ENCODE measurements around the gene MEGF6.

The MEGF6 gene

DNA sequence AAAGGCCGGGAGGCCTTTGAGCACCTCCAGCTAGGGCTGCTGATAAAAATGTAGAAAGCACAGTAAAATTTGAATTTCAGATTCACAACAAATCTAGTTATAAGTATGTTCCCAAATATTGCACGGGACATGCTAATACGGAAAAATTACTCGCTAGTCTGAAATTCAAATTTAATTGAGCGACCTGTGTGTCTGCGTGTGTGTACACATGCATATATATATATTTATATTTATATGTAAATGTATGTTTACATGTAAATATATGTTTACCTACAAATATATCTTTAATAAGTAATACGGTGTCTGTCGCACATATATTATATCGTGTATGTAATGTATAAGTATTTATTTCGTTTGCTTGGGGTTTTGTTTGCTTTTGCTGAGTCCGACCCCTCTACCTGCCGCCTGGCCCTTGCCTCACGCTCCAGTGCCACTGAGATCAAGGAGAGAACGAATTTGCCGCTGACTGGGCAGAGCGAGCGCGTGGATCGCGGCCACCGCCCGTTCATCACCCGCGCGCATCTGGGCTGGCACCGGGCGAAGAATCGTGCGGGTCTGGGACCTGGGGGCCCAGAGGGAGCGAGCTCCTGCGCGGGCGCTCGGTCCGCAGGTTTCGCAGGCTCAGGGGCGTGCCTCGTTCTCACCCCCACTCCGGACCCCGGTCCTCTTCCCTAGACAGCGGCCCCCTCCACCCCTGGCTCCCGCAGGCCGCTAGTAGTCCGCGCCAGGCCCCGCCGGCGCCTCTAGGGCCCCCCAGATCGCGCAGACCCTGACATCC is 39.1 kb upstream of the MEGF6 start:
- DNase-seq (ENCODE audit: low spot score in 2 of 2) (no peak), ATAC-seq (ENCODE audit: low read depth) (no peak)
- Mint-ChIP-seq H3K4me3 (peak overlapping the region; percentile 82), H3K4me1 (peaks cover 16% of the 10 kb centered on the region), H3K36me3 (peaks cover 3% of the 10 kb centered on the region), H3K27me3 (peaks cover 9% of the 10 kb centered on the region), H3K9me3 (no peaks in the 10 kb centered on the region), H3K27ac (peak overlapping the region; percentile 62)

DNA sequence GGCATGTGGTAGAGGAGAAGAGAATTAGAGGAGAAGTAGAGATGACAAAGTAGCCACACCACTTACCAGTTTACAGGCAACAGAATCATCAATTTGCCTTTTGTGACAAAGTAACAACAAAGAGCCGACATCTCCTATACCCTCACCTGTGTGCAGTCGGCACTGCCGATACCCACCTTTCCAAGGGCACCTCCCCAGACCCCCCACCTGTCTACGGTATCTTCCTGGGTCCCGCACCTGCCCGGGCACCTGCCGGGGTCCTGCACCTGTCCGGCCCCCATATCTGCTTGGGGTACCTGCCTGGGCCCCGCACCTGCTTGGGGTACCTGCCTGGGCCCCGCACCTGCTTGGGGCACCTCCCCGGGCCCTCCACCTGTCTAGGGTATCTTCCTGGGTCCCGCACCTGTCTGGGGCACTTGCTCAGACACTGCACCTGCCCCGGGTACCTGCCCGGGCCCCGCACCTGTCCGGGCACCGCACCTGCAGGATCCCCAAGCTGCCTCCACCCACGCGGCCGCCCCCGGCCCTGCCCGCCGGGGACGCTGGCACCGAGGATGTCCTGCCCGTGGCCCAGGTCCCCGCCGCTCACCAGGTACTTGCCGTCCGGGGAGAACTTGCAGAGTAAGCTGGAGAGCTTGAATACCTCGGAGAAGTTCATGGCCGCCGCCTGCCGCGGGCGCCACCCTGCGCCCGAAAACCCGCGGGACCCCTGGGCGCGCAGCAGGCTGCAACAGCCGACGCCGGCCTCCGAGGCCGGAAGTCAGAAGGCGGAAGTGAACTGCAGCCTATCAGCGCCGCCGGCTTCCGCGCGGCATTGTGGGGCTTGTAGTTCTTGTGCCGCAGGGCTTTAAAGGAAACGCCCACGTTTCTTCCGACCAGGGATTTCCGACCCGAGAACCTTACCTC is 38.3 kb upstream of the MEGF6 start, which contains the start of gene WRAP73:
TSS of gene WRAP73 (minus strand) at position 762 of the 906 bp plus-strand sequence. CDS start at position 658, 104 bp downstream.
- Mint-ChIP-seq H3K27ac (peak within 1 kb of the TSS; percentile 62), H3K4me3 (peak within 1 kb of the TSS; percentile 82)
- peak; percentile 95 for ATAC-seq (ENCODE audit: low read depth)

GRCh38 chr1:3646596-3646995 is 35.3 kb upstream of the MEGF6 start:
- Mint-ChIP-seq H3K4me1 (peaks cover 14% of the 10 kb centered on the region), H3K27ac (no peak overlapping the region), H3K4me3 (no peak overlapping the region), H3K27me3 (peaks cover 3% of the 10 kb centered on the region), H3K36me3 (peaks cover 16% of the 10 kb centered on the region), H3K9me3 (no peaks in the 10 kb centered on the region)
- no peak for ATAC-seq (ENCODE audit: low read depth)
- DNase-seq (ENCODE audit: low spot score in 2 of 2), result no peak

More for the DNA sequence above, 38.3 kb upstream of the MEGF6 start, which contains the start of gene WRAP73:
- peak; percentile 78 to 79 for DNase-seq (ENCODE audit: low spot score in 2 of 2)
- Mint-ChIP-seq H3K36me3 (peaks cover 5% of the 10 kb centered on the region), H3K4me1 (peaks cover 15% of the 10 kb centered on the region), H3K27me3 (peaks cover 9% of the 10 kb centered on the region), H3K9me3 (no peaks in the 10 kb centered on the region)

- ATAC-seq (ENCODE audit: low read depth), result no peak
- peaks cover 16% of the 10 kb centered on the region for H3K36me3 Mint-ChIP-seq
- DNase-seq (ENCODE audit: low spot score in 2 of 2), result no peak
- H3K9me3 Mint-ChIP-seq, result no peaks in the 10 kb centered on the region
- H3K4me1 Mint-ChIP-seq, result peaks cover 9% of the 10 kb centered on the region
- H3K27ac Mint-ChIP-seq, result no peak overlapping the region
- H3K4me3 Mint-ChIP-seq, result no peak overlapping the region
- no peaks in the 10 kb centered on the region for H3K27me3 Mint-ChIP-seq
Observed at GRCh38 chr1:3645666-3646355, 34.5 kb upstream of the MEGF6 start.

- Mint-ChIP-seq H3K36me3 (peaks cover 16% of the 10 kb centered on the region), H3K9me3 (no peaks in the 10 kb centered on the region), H3K27me3 (no peaks in the 10 kb centered on the region), H3K4me3 (no peak overlapping the region), H3K27ac (no peak overlapping the region), H3K4me1 (peaks cover 9% of the 10 kb centered on the region)
- ATAC-seq (ENCODE audit: low read depth) (no peak), DNase-seq (ENCODE audit: low spot score in 2 of 2) (no peak)
Observed at GRCh38 chr1:3645247-3645646, 33.9 kb upstream of the MEGF6 start.

DNA sequence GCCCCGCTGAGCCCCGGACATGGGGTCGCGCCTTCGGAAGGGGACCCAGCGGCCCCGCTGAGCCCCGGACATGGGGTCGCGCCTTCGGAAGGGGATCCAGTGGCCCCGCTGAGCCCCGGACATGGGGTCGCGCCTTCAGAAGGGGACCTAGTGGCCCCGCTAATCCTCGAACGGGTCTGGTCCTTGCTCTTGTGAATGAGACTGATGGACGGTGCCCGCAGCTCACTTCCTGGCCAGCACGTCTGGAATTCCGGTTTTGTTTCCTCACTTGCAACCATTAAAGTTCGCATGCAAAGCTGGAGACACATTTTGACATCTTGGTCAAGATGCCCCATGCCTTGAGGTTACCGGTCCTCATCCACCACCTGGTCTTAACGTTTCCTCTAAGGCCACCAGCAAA is 33.0 kb upstream of the MEGF6 start:
- Mint-ChIP-seq H3K4me1 (peaks cover 7% of the 10 kb centered on the region), H3K27me3 (no peaks in the 10 kb centered on the region), H3K9me3 (no peaks in the 10 kb centered on the region), H3K36me3 (peaks cover 16% of the 10 kb centered on the region), H3K4me3 (no peak overlapping the region), H3K27ac (no peak overlapping the region)
- no peak for ATAC-seq (ENCODE audit: low read depth)
- no peak for DNase-seq (ENCODE audit: low spot score in 2 of 2)

DNA sequence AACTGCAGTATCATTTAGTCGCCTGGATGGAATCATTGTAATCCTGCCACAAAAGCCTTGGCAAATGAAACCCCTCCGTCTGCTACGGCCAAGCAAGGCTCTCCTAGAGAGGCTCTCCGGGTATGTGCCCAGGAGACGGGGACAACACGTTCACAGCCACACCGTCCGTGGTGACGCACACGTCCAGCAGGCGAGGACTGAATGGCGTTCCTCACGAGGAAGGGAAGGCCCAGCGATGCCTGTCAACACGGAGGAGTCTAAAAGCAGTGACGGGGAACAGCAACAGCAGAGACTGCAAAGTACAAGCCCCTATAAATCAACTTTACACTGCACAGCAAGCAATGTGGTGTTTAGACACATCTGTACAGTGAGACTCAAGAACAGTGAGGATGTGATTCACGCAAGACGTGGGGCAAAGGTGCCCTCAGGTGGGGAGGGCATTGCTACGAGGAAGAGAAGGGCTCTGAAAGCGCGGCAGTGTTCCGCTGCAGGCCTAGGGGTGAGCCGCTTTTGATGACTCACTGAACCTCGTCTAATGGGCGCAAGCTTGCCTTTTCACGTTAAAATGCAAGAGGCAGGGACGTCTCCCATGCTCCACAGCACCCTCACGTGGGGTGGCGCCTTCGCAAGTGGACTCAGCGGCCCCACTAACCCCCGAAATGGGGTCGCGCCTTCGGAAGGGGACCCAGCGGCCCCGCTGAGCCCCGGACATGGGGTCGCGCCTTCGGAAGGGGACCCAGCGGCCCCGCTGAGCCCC is 31.8 kb upstream of the MEGF6 start:
- ATAC-seq (ENCODE audit: low read depth) (no peak), DNase-seq (ENCODE audit: low spot score in 2 of 2) (no peak)
- Mint-ChIP-seq H3K4me3 (no peak overlapping the region), H3K27ac (no peak overlapping the region), H3K4me1 (peaks cover 3% of the 10 kb centered on the region), H3K27me3 (no peaks in the 10 kb centered on the region), H3K9me3 (no peaks in the 10 kb centered on the region), H3K36me3 (peaks cover 16% of the 10 kb centered on the region)

DNA sequence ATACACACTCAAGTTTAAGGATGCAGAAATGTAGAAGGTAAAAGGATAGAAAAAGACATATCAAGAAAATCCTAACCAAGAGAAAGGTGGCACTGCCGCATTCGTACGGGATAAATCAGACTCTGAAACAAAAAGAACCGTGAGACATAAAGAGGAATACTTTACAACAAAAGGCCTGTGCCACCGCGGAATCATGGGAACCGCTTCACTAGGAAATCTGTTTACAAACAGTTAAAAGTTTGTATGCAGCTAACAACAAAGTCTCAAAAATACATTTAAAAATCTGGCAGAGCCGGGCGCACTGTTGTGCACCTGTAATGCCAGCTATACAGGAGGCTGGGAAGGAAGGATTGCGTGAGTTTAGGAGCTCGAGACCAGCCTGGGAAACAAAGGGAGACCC is 30.5 kb upstream of the MEGF6 start:
- Mint-ChIP-seq H3K4me3 (no peak overlapping the region), H3K36me3 (peaks cover 19% of the 10 kb centered on the region), H3K27ac (no peak overlapping the region), H3K27me3 (no peaks in the 10 kb centered on the region), H3K4me1 (peaks cover 2% of the 10 kb centered on the region), H3K9me3 (no peaks in the 10 kb centered on the region)
- ATAC-seq (ENCODE audit: low read depth) (no peak), DNase-seq (ENCODE audit: low spot score in 2 of 2) (no peak)

DNA sequence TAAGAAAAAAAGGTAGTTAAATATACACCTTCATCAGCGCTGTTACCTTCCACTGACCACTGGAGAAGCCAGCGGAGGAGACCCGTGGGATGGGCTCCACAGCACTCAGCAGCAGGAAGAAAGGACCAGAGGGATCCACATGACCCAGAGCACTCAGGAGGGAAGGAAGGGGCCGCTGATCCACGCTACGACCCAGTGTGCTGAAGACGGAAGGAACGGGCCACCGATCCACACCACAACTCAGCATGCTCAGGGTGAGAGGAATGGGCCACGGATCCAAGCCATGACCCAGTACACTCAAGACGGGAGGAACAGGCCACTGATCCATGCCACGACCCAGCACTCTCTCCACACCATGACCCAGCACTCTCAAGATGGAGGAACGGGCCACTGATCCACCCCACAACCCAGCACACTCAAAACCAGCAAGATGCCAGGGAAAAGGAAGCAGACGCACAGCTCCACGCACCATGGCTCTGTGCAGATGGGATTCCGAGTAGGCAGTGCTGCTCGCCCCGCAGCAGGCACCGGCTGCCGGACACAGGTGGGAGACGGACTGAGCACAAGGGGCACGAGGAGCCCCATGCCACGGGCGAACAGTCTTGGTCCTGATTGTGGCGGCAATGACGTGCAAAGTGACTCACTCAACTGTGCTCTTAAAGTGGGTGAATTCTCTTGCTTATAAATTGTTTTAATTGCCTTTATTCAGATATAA is 29.9 kb upstream of the MEGF6 start:
- Mint-ChIP-seq H3K27ac (no peak overlapping the region), H3K4me3 (no peak overlapping the region), H3K36me3 (peaks cover 25% of the 10 kb centered on the region), H3K27me3 (no peaks in the 10 kb centered on the region), H3K9me3 (no peaks in the 10 kb centered on the region), H3K4me1 (peaks cover 2% of the 10 kb centered on the region)
- DNase-seq (ENCODE audit: low spot score in 2 of 2) (no peak), ATAC-seq (ENCODE audit: low read depth) (no peak)

DNA sequence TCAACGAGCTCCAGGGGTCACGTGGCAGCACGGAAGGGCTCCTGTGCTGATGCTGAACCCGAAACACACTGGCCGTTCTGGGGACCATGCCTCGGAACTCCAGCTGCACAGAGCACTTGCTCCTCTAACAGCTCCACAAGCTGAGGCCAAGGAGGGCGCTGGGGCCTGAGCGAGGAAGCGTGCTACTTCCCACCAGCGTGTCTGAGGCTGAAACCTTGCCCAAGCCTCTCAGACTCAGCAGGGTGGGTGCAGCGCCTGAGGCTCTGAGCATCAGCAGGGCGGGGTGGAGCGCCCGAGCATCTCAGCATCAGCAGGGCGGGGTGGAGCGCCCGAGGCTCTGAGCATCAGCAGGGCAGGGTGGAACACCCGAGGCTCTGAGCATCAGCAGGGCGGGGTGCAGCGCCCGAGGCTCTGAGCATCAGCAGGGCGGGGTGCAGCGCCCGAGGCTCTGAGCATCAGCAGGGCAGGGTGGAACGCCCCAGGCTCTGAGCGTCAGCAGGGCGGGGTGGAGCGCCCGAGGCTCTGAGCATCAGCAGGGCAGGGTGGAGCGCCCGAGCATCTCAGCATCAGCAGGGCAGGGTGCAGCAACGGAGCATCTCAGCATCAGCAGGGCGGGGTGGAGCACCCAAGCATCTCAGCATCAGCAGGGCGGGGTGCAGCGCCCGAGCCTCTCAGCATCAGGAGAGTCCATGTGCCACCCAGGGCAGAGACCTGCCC is 29.0 kb upstream of the MEGF6 start:
- H3K4me3 Mint-ChIP-seq, result no peak overlapping the region
- peaks cover 25% of the 10 kb centered on the region for H3K36me3 Mint-ChIP-seq
- no peak overlapping the region for H3K27ac Mint-ChIP-seq
- DNase-seq (ENCODE audit: low spot score in 2 of 2), result no peak
- ATAC-seq (ENCODE audit: low read depth), result no peak
- H3K27me3 Mint-ChIP-seq, result no peaks in the 10 kb centered on the region
- peaks cover 2% of the 10 kb centered on the region for H3K4me1 Mint-ChIP-seq
- H3K9me3 Mint-ChIP-seq, result no peaks in the 10 kb centered on the region

DNA sequence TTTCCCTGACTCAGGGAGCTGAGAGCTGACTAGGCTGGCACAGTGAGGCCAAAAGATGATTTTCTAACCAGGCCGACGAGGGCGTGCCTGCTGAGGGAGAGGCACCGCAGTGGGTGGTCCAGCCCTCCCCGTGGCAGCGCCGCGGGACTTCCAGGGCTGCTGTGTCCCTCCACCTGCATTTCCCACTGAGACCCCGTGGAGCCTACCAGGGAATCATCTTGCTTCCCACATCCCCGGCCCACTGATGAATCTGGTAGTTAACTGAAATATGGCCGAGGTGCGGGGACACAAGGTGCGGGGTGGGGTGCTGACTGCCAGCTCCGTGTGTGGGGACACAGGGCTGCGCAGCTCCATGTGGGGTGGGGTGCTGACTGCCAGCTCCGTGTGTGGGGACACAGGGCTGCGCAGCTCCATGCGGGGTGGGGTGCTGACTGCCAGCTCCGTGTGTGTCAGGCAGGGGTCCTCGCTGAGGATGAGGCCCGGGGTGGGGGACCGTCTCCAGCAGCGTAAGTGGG is 28.1 kb upstream of the MEGF6 start:
- no peak for ATAC-seq (ENCODE audit: low read depth)
- Mint-ChIP-seq H3K4me1 (peaks cover 2% of the 10 kb centered on the region), H3K27me3 (no peaks in the 10 kb centered on the region), H3K9me3 (no peaks in the 10 kb centered on the region), H3K4me3 (no peak overlapping the region), H3K27ac (no peak overlapping the region), H3K36me3 (peaks cover 28% of the 10 kb centered on the region)
- no peak for DNase-seq (ENCODE audit: low spot score in 2 of 2)

DNA sequence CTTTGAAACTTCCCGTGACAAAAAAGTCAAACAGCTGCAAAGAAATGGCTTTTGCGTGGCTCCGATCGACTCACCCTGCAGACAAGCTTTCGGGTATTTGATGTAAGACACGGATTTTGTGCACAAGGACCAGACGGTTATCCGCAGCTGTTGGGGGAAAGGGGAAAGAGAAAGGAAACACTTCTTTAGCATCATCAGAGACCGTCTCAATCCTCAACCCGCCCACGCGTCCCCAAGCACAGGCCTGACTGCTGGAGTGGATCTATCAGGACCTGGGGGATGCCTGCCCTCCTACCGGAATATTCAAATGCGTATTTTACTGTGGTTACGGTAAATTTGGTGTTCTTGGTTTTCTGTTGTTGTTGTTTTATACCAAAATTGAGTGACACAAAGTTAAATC is 27.4 kb upstream of the MEGF6 start:
- Mint-ChIP-seq H3K4me3 (no peak overlapping the region), H3K4me1 (peaks cover 2% of the 10 kb centered on the region), H3K27ac (no peak overlapping the region), H3K27me3 (no peaks in the 10 kb centered on the region), H3K36me3 (peaks cover 29% of the 10 kb centered on the region), H3K9me3 (no peaks in the 10 kb centered on the region)
- DNase-seq (ENCODE audit: low spot score in 2 of 2) (no peak), ATAC-seq (ENCODE audit: low read depth) (no peak)

All from memory B cell (primary cell).